WERI-Rb-1 (cell line): ENCODE data around the gene CFTR.
"Not testable (repeated sequence)": the region's sequence is repeated elsewhere in the genome, so short reads cannot be mapped to it uniquely, and the experiment has no call there.

Experiments
- DNase-seq: peaks from one replicate; pipeline ENCODE4 v3.0.0-alpha.2; 2020
- H3K27ac ChIP-seq: fragments of 250-450 bp; sonication (Bioruptor Pico); 2 replicates; pipeline ENCODE4 v1.5.1; 2020; ENCODE audit warnings: mild to moderate bottlenecking, moderate library complexity
- H3K27me3 ChIP-seq: fragments of 250-450 bp; sonication (Bioruptor Pico); 2 replicates; pipeline ENCODE4 v1.5.1; 2021; ENCODE audit warnings: mild to moderate bottlenecking, low read depth, moderate library complexity; ENCODE audit not compliant: insufficient read depth, severe bottlenecking
- H3K36me3 ChIP-seq: fragments of 250-450 bp; sonication (Bioruptor Pico); 2 replicates; pipeline ENCODE4 v1.5.1; 2020; ENCODE audit warnings: mild to moderate bottlenecking, moderate library complexity
- H3K4me3 ChIP-seq: 2 replicates; pipeline ENCODE4 v1.5.1; 2011; ENCODE audit warnings: low read depth, mild to moderate bottlenecking, control low read depth, low read length
- H3K9me3 ChIP-seq: fragments of 250-450 bp; sonication (Bioruptor Pico); 2 replicates; pipeline ENCODE4 v1.5.1; 2021; ENCODE audit warnings: mild to moderate bottlenecking, moderate library complexity; ENCODE audit not compliant: severe bottlenecking
- TF ChIP-seq, protein P1 (sequence below): IDR thresholded peaks from 2 replicates; pipeline ENCODE4 v1.5.1; 2011; ENCODE audit warnings: low read depth, mild to moderate bottlenecking, control low read depth, inconsistent platforms, low read length

Gene CFTR

DNA sequence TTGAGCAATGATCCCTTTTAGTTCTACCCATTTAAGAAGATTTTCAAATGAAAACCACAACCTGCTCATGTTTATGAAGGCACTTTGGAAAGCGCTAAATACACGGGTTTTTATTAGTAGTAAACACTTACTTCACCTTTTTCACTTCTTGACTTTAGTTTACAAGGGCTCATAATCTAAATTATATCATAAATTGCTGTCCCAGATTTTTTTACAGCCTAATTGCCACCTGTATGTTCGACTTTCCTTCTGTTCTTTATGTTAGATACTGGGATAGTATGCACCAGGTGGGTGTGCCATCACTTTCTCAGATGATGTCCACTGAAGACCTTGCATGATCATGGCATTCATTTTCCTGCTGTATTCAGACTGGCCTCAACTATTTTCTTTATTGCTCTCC is 22.5 kb downstream of the CFTR start:
- TF ChIP-seq, protein P1, sequence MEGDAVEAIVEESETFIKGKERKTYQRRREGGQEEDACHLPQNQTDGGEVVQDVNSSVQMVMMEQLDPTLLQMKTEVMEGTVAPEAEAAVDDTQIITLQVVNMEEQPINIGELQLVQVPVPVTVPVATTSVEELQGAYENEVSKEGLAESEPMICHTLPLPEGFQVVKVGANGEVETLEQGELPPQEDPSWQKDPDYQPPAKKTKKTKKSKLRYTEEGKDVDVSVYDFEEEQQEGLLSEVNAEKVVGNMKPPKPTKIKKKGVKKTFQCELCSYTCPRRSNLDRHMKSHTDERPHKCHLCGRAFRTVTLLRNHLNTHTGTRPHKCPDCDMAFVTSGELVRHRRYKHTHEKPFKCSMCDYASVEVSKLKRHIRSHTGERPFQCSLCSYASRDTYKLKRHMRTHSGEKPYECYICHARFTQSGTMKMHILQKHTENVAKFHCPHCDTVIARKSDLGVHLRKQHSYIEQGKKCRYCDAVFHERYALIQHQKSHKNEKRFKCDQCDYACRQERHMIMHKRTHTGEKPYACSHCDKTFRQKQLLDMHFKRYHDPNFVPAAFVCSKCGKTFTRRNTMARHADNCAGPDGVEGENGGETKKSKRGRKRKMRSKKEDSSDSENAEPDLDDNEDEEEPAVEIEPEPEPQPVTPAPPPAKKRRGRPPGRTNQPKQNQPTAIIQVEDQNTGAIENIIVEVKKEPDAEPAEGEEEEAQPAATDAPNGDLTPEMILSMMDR, result no peak

DNA sequence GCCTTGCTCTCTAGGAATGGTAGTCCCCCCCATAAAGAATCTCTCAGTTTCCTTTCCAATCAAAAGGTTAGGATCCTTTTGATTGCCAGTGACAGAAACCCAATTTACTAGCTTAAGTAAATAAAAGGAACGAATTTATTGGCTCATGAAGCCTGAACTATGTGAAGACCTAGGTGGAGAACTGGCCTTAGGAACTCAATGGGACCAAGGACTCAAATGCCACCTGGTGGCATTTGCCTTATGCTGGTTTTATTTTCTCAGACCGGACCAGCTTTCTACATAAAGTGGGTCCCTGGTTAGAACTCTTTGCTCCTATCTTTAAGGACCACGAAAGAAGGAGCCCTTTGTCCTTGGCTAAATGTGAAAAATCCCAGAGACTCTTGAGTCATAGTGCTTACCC is 25.4 kb downstream of the CFTR start:
- no peaks in the 10 kb centered on the region for H3K9me3 ChIP-seq
- H3K36me3 ChIP-seq, result no peaks in the 10 kb centered on the region
- DNase-seq, result no peak
- H3K27me3 ChIP-seq, result peaks cover 43% of the 10 kb centered on the region
- TF ChIP-seq, protein P1, result no peak
- no peak overlapping the region for H3K4me3 ChIP-seq
- no peak overlapping the region for H3K27ac ChIP-seq

More for the DNA sequence above, 22.5 kb downstream of the CFTR start:
- Histone ChIP-seq H3K27ac (no peak overlapping the region), H3K9me3 (no peaks in the 10 kb centered on the region), H3K36me3 (no peaks in the 10 kb centered on the region), H3K27me3 (peaks cover 37% of the 10 kb centered on the region), H3K4me3 (no peak overlapping the region)
- no peak for DNase-seq

DNA sequence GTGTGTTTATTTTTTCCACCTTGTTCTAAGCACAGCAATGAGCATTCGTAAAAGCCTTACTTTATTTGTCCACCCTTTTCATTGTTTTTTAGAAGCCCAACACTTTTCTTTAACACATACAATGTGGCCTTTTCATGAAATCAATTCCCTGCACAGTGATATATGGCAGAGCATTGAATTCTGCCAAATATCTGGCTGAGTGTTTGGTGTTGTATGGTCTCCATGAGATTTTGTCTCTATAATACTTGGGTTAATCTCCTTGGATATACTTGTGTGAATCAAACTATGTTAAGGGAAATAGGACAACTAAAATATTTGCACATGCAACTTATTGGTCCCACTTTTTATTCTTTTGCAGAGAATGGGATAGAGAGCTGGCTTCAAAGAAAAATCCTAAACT is 28.9 kb downstream of the CFTR start:
- TF ChIP-seq, protein P1, result no peak
- DNase-seq, result no peak
- peaks cover 30% of the 10 kb centered on the region for H3K27me3 ChIP-seq
- no peaks in the 10 kb centered on the region for H3K9me3 ChIP-seq
- no peak overlapping the region for H3K27ac ChIP-seq
- no peaks in the 10 kb centered on the region for H3K36me3 ChIP-seq
- H3K4me3 ChIP-seq, result no peak overlapping the region

DNA sequence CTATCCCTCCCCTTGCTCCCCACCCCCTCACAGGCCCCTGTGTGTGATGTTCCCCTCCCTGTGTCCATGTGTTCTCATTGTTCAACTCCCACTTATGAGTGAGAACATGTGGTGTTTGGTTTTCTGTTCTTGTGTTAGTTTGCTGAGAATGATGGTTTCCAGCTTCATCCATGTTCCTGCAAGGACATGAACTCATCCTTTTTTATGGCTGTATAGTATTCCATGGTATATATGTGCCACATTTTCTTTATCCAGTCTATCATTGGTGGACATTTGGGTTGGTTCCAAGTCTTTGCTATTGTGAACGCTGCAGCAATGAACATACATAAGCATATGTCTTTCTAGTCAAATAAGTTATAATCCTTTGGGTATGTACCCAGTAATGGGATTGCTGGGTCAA is 37.4 kb downstream of the CFTR start:
- H3K36me3 ChIP-seq, DNase-seq, H3K27ac ChIP-seq, H3K4me3 ChIP-seq, H3K9me3 ChIP-seq, H3K27me3 ChIP-seq: not testable (repeated sequence)

DNA sequence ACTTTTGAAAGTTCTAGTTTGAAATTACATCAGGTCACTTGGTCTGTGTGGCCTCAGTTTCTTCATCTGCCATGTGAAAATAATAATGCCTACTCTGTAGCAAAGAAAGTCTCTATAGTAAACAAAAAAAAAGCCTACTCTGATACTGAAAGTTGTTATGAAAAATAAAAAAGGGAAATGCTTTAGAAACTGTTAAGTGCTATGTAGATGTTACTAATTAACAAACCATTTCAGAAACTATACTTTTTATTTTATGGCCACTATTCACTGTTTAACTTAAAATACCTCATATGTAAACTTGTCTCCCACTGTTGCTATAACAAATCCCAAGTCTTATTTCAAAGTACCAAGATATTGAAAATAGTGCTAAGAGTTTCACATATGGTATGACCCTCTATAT is 50.6 kb downstream of the CFTR start:
- H3K4me3 ChIP-seq, result no peak overlapping the region
- DNase-seq, result no peak
- no peak overlapping the region for H3K27ac ChIP-seq
- H3K9me3 ChIP-seq, result no peaks in the 10 kb centered on the region
- H3K27me3 ChIP-seq, result peaks cover 10% of the 10 kb centered on the region
- H3K36me3 ChIP-seq, result no peaks in the 10 kb centered on the region
- TF ChIP-seq, protein P1, result no peak

DNA sequence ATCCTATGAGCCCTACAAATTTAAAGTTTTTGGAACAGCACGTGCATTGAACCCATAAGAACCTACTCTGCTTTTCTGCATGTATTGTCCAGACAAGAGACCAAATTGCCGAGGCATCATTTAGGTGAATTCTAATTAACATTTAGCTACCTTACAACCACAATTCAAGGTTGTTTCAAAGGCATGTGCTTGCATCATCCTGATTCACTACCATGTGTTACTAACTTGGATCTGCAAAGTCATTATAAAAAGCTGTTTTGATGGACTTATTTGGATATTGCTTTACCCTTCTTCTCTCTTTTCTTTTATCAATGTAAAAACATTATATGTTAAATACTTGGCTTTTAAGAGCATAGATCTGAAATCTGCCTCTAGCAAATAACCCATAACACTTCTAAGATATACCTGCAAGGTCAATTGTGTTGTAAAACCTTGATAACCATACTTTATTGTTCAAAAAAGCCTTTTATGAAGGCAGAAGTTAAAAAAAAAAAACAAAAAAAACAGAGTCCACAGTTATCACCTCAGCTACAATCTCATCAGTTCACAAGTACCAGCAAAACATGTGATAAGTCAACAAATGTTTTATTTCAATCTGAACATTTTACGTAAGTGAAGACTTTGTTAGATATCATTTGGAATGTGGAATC is 51.9 kb downstream of the CFTR start:
- Histone ChIP-seq H3K4me3 (no peak overlapping the region), H3K27me3 (peaks cover 10% of the 10 kb centered on the region), H3K9me3 (no peaks in the 10 kb centered on the region), H3K36me3 (no peaks in the 10 kb centered on the region), H3K27ac (no peak overlapping the region)
- TF ChIP-seq, protein P1, result no peak
- DNase-seq, result no peak
